ENCODE data around the gene GTSE1.
"Not testable (repeated sequence)": the region's sequence is repeated elsewhere in the genome, so short reads cannot be mapped to it uniquely, and the experiment has no call there.

GTSE1 gene

GRCh38 chr22:46296257-46297150 lies at the start of gene GTSE1:
Gene GTSE1, plus strand, starts transcription at chr22:46296870. Its CDS starts 531 bp downstream, at chr22:46297401.
- peak; percentile 89 for DNase-seq

GRCh38 chr22:46247443-46247975 lies 49.2 kb upstream of the GTSE1 start:
- DNase-seq: no peak

GRCh38 chr22:46250035-46250782 lies 46.5 kb upstream of the GTSE1 start, which contains the start of gene CDPF1:
Gene CDPF1, minus strand, starts transcription at chr22:46250293. Its CDS starts 2,009 bp downstream, at chr22:46248284.
- peak; percentile 61 for DNase-seq

GRCh38 chr22:46250783-46251125 lies 45.9 kb upstream of the GTSE1 start:
- DNase-seq: no peak

- no peak for DNase-seq
These were observed 45.4 kb upstream of the GTSE1 start for GRCh38 chr22:46251266-46251665.

GRCh38 chr22:46251816-46252380 lies 44.8 kb upstream of the GTSE1 start:
- DNase-seq: no peak

- DNase-seq: no peak
These were observed 40.2 kb upstream of the GTSE1 start for GRCh38 chr22:46256358-46256958.

GRCh38 chr22:46259374-46259773 lies 37.3 kb upstream of the GTSE1 start:
- DNase-seq: no peak

GRCh38 chr22:46260038-46260437 lies 36.6 kb upstream of the GTSE1 start:
- no peak for DNase-seq

- DNase-seq: no peak
These were observed 34.0 kb upstream of the GTSE1 start for GRCh38 chr22:46262449-46263215.

GRCh38 chr22:46263216-46263590 lies 33.5 kb upstream of the GTSE1 start, which contains the start of gene PKDREJ:
Gene PKDREJ, minus strand, starts transcription at chr22:46263343. Its CDS starts 21 bp downstream, at chr22:46263322.
- no peak for DNase-seq

- not testable (repeated sequence) for DNase-seq
These were observed 32.1 kb upstream of the GTSE1 start for GRCh38 chr22:46264520-46264919.

- DNase-seq: not testable (repeated sequence)
These were observed 31.0 kb upstream of the GTSE1 start for GRCh38 chr22:46265627-46266026.

- DNase-seq: peak; percentile 31
These were observed 29.0 kb upstream of the GTSE1 start, which contains the start of gene TTC38 for GRCh38 chr22:46267431-46268279. Gene TTC38, plus strand, starts transcription at chr22:46268008. Its CDS starts 32 bp downstream, at chr22:46268040.

- no peak for DNase-seq
These were observed 27.1 kb upstream of the GTSE1 start for GRCh38 chr22:46269564-46269963.

- no peak for DNase-seq
These were observed 24.5 kb upstream of the GTSE1 start for GRCh38 chr22:46272196-46272595.

- no peak for DNase-seq
These were observed 23.8 kb upstream of the GTSE1 start for GRCh38 chr22:46272762-46273431.

- DNase-seq: no peak
These were observed 23.1 kb upstream of the GTSE1 start for GRCh38 chr22:46273432-46274148.

- no peak for DNase-seq
These were observed 22.3 kb upstream of the GTSE1 start for GRCh38 chr22:46274381-46274780.
